ENCODE measurements around the gene MED25. TPM values are rescaled to one million over a fixed set of nuclear protein-coding genes. Genes with fewer than 3 reads are reported as not detected.
A peak's percentile ranks its signal among the peaks of the same experiment; 100 is the strongest.

Gene MED25
- total and polyA plus RNA-seq, 9 donors: 30.3 to 89.9 (median 67.4) TPM

DNA sequence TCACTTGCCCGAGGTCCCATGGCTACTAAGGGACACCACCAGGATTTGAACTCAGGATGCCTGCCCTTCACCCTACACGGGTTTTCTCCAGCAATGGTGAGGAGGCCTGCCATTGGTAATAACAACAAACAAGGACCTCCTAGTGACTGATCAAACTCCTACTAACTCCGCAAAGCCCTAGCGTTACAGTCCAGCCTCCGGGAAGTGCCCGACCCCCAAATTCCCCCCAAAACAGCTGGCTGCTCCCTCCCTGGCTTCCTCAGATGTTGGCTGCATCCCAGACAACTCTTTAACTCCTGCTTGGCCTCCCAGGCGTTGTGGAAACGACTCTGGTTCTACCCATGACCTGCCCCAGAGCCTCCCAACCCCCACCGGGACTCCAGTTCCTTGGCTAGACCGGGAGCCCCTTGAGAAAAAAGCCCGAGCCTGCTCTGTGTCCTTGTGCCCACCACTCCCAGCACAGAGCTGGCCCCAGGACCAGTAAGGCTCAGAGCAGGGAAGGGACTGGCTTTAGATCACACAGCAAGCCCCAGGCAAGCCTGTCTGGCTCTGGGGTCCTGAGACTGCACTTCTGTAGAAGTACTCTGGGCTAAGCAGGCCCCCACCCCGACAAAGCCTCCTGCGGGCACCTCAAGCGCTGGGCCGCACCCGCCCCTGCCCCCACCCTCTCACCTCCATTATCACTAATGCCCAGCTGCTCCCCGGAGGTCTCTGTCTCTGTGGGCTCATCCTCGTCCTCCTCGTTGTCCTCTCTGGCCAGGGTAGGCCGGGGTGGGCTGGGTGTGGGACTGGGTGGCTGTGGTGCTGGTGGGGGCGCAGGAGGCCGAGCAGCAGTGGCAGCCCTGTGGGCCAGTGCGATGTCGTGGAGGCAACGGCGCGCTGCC, 54.4 kb downstream of the MED25 start:
- intact Hi-C loops (cut with DNase I): no loop called here
- H3K27me3 ChIP-seq: no peaks in the 10 kb centered on the region
- DNase-seq: peak in 4 of 5 donors; percentile 39 to 50 (median 46)
- peaks cover 14% of the 10 kb centered on the region for H3K4me1 ChIP-seq (ENCODE audit: insufficient read depth)
- H3K27ac ChIP-seq: no peak overlapping the region
- H3K4me3 ChIP-seq: no peak overlapping the region
- H3K9me3 ChIP-seq: no peaks in the 10 kb centered on the region
- no peaks in the 10 kb centered on the region for H3K36me3 ChIP-seq
- TF ChIP-seq EP300 (IDR thresholded peaks at IDR 0.05) (no peak), POLR2A (IDR thresholded peaks at IDR 0.05) (no peak)
- TF ChIP-seq, protein P1, sequence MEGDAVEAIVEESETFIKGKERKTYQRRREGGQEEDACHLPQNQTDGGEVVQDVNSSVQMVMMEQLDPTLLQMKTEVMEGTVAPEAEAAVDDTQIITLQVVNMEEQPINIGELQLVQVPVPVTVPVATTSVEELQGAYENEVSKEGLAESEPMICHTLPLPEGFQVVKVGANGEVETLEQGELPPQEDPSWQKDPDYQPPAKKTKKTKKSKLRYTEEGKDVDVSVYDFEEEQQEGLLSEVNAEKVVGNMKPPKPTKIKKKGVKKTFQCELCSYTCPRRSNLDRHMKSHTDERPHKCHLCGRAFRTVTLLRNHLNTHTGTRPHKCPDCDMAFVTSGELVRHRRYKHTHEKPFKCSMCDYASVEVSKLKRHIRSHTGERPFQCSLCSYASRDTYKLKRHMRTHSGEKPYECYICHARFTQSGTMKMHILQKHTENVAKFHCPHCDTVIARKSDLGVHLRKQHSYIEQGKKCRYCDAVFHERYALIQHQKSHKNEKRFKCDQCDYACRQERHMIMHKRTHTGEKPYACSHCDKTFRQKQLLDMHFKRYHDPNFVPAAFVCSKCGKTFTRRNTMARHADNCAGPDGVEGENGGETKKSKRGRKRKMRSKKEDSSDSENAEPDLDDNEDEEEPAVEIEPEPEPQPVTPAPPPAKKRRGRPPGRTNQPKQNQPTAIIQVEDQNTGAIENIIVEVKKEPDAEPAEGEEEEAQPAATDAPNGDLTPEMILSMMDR (IDR thresholded peaks at IDR 0.05): no peak
- 65 to 71% (median 65%) methylated on average over 27 of the region's 27 CpGs for WGBS, 3 donors

DNA sequence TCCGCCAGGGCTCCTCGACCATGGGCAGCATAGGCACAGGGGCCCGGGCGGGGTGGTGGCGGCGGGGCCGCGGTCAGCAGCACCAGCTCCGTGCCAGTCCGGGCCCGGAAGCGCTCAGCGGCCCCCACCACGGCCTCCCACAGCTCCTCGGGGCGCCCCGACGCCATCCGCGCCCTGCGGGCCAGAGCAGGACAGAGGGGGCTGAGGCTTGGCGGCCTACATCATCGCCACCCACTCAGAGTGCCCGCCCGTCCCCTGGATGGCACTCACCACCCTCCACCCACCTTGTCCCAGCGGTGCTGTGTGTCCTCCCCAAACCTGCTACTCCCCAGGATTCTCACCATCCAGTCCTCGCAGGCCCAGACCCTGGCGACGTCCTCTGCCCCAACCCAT, 55.0 kb downstream of the MED25 start:
- H3K4me3 ChIP-seq: no peak overlapping the region
- intact Hi-C loops (cut with DNase I): no loop called here
- no peaks in the 10 kb centered on the region for H3K9me3 ChIP-seq
- 85 to 89% (median 88%) methylated on average over 25 to 29 of the region's 29 CpGs for WGBS, 3 donors
- no peak for TF ChIP-seq POLR2A (IDR thresholded peaks at IDR 0.05)
- no peak for TF ChIP-seq EP300 (IDR thresholded peaks at IDR 0.05)
- TF ChIP-seq, protein P1 (IDR thresholded peaks at IDR 0.05): no peak
- no peaks in the 10 kb centered on the region for H3K36me3 ChIP-seq
- H3K27me3 ChIP-seq: no peaks in the 10 kb centered on the region
- H3K4me1 ChIP-seq (ENCODE audit: insufficient read depth): peaks cover 14% of the 10 kb centered on the region
- no peak overlapping the region for H3K27ac ChIP-seq
- peak in 4 of 5 donors; percentile 34 to 53 (median 46) for DNase-seq

DNA sequence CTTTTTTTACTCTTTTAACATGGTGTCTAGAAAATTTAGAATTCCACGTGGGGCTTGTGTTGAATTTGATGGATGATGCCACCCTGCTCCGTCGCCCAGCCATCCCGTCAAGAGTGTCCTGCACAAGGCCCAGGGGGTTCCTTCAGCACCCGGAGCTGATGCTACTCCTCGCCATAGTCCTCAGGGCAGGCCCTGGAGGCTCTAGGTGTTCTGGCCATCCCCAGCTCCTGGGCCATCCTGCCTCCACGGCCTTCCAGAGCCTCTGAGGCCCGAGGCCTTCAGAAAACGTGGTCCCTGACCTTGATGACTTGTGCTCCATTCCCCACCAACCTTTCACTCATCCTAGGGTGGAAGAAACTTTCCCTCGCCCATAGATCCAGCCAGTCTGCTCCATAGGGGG, 55.7 kb downstream of the MED25 start:
- peak in 3 of 5 donors; percentile 30 to 43 (median 32) for DNase-seq
- H3K4me1 ChIP-seq (ENCODE audit: insufficient read depth): peaks cover 8% of the 10 kb centered on the region
- H3K27me3 ChIP-seq: no peaks in the 10 kb centered on the region
- H3K4me3 ChIP-seq: no peak overlapping the region
- 76 to 81% (median 81%) methylated on average over 10 of the region's 10 CpGs for WGBS, 3 donors
- H3K27ac ChIP-seq: no peak overlapping the region
- TF ChIP-seq, protein P1 (IDR thresholded peaks at IDR 0.05): no peak
- TF ChIP-seq EP300 (IDR thresholded peaks at IDR 0.05) (no peak), POLR2A (IDR thresholded peaks at IDR 0.05) (no peak)
- no peaks in the 10 kb centered on the region for H3K9me3 ChIP-seq
- no peaks in the 10 kb centered on the region for H3K36me3 ChIP-seq
- intact Hi-C loops (cut with DNase I): no loop called here

DNA sequence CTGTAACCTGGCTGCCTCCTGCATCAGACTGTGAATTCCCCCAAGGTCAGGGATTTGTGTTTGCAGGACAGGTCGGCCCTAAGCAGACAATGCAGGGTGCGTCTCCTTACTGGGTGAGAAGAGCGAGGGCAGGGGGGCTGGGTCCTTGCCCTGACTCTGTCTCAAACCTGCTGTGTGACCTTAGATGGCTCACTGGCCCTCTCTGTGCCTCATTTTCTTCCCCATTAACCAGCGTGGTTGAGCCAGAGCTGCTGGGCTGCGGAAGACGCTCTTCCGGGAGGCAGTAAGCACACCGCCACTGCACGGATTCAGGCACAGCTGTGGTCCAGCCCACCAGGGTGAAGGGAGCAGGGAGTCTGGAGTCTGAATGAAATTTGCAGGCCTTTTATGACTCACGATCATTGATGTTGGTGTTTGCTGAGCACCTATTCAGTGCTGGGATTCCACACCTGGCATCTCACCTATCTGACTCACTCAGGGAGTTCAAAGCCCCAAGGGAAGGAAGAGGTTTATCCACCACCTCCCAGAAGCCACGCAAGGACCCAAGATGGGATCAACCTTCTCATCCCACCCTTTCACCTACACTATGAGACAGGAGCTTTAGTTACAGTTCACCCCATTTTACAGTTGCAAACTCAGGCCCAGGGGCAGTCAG, 56.5 kb downstream of the MED25 start:
- TF ChIP-seq, protein P1 (IDR thresholded peaks at IDR 0.05): no peak
- no peak for TF ChIP-seq POLR2A (IDR thresholded peaks at IDR 0.05)
- TF ChIP-seq EP300 (IDR thresholded peaks at IDR 0.05): no peak
- Histone ChIP-seq H3K4me1 (ENCODE audit: insufficient read depth) (peaks cover 6% of the 10 kb centered on the region), H3K27ac (peak overlapping the region in 1 of 2 donors; percentile 21), H3K4me3 (no peak overlapping the region), H3K27me3 (no peaks in the 10 kb centered on the region), H3K36me3 (no peaks in the 10 kb centered on the region), H3K9me3 (no peaks in the 10 kb centered on the region)
- whole genome bisulfite sequencing, 3 donors: 88 to 91% (median 89%) methylated on average over 11 of the region's 11 CpGs
- peak in 3 of 5 donors; percentile 26 to 39 (median 34) for DNase-seq
- intact Hi-C loops (cut with DNase I): no loop called here
